GM12878 (cell line): ENCODE measurements around the gene NOB1. TPM values are rescaled to one million over a fixed set of nuclear protein-coding genes. Genes with fewer than 3 reads are reported as not detected.
A peak's percentile ranks its signal among the peaks of the same experiment; 100 is the strongest.

ENCODE experiments used
- ATAC-seq: fragments of 200-7000 bp; cut with Tn5 transposase; 3 replicates; pipeline ENCODE4 v1.9.1; 2020; ENCODE audit warnings: mild to moderate bottlenecking, moderate library complexity
- BruUV-seq: library from RNA; stranded (reverse); fragments of 400-500 nt; replicated peaks from 2 replicates; lab custom pipeline; 2021; lab: Mats Ljungman, UMichigan
- CTCF ChIA-PET: fragments of 300-600 bp; sonication (Branson Sonifier 250); formaldehyde crosslinking; extraction: SDS; loops from one replicate; lab custom pipeline; 2021; ENCODE audit warnings: inconsistent platforms; lab: Yijun Ruan, JAX
- POLR2A ChIA-PET: fragments of 350-600 bp; formaldehyde crosslinking; extraction: SDS; loops from one replicate; lab custom pipeline; 2021; ENCODE audit warnings: inconsistent platforms; lab: Charles Lee
- RAD21 ChIA-PET: fragments of 300-600 bp; sonication (Branson Sonifier 250); formaldehyde crosslinking; loops from one replicate; lab custom pipeline; 2023; ENCODE audit warnings: antibody characterized with exemption; ENCODE audit not compliant: unreplicated experiment; lab: Charles Lee
- SMC1A ChIA-PET: fragments of 300-600 bp; sonication (Branson Sonifier 250); formaldehyde crosslinking; loops from one replicate; lab custom pipeline; 2023; ENCODE audit not compliant: unreplicated experiment, uncharacterized antibody; lab: Charles Lee
- DNase-seq: peaks from one replicate; pipeline ENCODE4 v3.0.0-alpha.2; 2011; ENCODE audit warnings: low read depth, low spot score
- FAIRE-seq: peaks from 3 replicates; lab custom pipeline; 2011; peaks lifted over from hg19 to GRCh38; lab: Jason Lieb, UNC
- H2AFZ ChIP-seq: 2 replicates; pipeline ENCODE4 v1.6.0; 2011; ENCODE audit warnings: low read depth, low read length, control low read depth; ENCODE audit not compliant: control insufficient read depth
- H3K27ac ChIP-seq: 2 replicates; pipeline ENCODE4 v1.5.1; 2011; ENCODE audit warnings: control low read depth; ENCODE audit not compliant: control insufficient read depth, insufficient read depth
- H3K27me3 ChIP-seq, 2 experiments: replicated peaks in 1 of 2; 2 replicates each; pipeline versions ENCODE4 v1.6.0 to v1.6.1; 2011; ENCODE audit warnings: low read length in 1 of 2; ENCODE audit not compliant: control insufficient read depth in 2 of 2, insufficient read depth in 2 of 2
- H3K36me3 ChIP-seq, 2 experiments: 2 replicates each; pipeline ENCODE4 v1.5.1; 2011; ENCODE audit warnings: low read length in 1 of 2; ENCODE audit not compliant: control insufficient read depth in 2 of 2, insufficient read depth in 2 of 2
- H3K4me1 ChIP-seq: 2 replicates; pipeline ENCODE4 v1.6.1; 2011; ENCODE audit warnings: mild to moderate bottlenecking, low read length, moderate library complexity, mixed read lengths; ENCODE audit not compliant: control insufficient read depth, insufficient read depth
- H3K4me2 ChIP-seq: 2 replicates; pipeline ENCODE4 v1.6.0; 2011; ENCODE audit warnings: control low read depth; ENCODE audit not compliant: control insufficient read depth, insufficient read depth
- H3K4me3 ChIP-seq: fragments of 200-600 bp; sonication (generic); 2 replicates; pipeline ENCODE4 v1.5.1; 2016
- H3K79me2 ChIP-seq: 2 replicates; pipeline ENCODE4 v1.6.0; 2011; ENCODE audit warnings: low read length; ENCODE audit not compliant: control insufficient read depth, insufficient read depth
- H3K9ac ChIP-seq: 2 replicates; pipeline ENCODE4 v1.8.0; 2011; ENCODE audit warnings: low read length, control low read depth, mixed read lengths; ENCODE audit not compliant: control insufficient read depth, insufficient read depth
- H3K9me3 ChIP-seq: replicated peaks from 3 replicates; pipeline ENCODE4 v1.5.1; 2011; ENCODE audit warnings: mild to moderate bottlenecking, low read length; ENCODE audit not compliant: control insufficient read depth, insufficient read depth
- H4K20me1 ChIP-seq: 2 replicates; pipeline ENCODE4 v1.6.0; 2011; ENCODE audit not compliant: control insufficient read depth, insufficient read depth
- CUX1 ChIP-seq: IDR thresholded peaks from 2 replicates; pipeline ENCODE4 v1.6.1; 2012; ENCODE audit warnings: improper control_type of control experiment, low read depth, low read length; ENCODE audit not compliant: insufficient replicate concordance
- POU2F2 ChIP-seq: IDR thresholded peaks from 3 replicates; pipeline ENCODE4 v1.6.1; 2011; ENCODE audit warnings: low read depth, mild to moderate bottlenecking, low read length, borderline replicate concordance
- WGBS: methylation state at CpG from one replicate; pipeline ENCODE4 v1.1.6; 2016; ENCODE audit warnings: low lambda C conversion rate; ENCODE audit not compliant: insufficient replicate concordance, insufficient coverage; ENCODE audit errors: missing lambda C conversion rate; 5-methylcytosine and 5-hydroxymethylcytosine counted together
- in situ Hi-C: fragments of 300-500 bp; cut with MboI; formaldehyde crosslinking; loops from 9 replicates; pipeline ENCODE4 v1.14.3; 2018; ENCODE audit warnings: mixed read lengths
- intact Hi-C: fragments of 100-400 bp; cut with micrococcal nuclease; formaldehyde crosslinking; loops from one replicate; pipeline ENCODE4 v1.14.2; 2022; ENCODE audit not compliant: unreplicated experiment
- polyA plus RNA-seq, 11 experiments: library from polyadenylated mRNA; depleted of rRNA in 4 of 11; unstranded in 6 of 11; stranded (reverse) in 5 of 11; fragments of >200 nt; fragmentation: Nextera tagmentation in 4 of 11; fragmentation: Illumina TruSeq in 1 of 11; extraction: Ambion mirVana in 4 of 11; extraction: Trizol in 1 of 11; gene quantifications; 1 replicate in 1 of 11; 2 replicates in 10 of 11; pipeline versions ENCODE4 v1.2.1 to v1.2.3, GENCODE V29; 2011 to 2016; ENCODE audit warnings: inconsistent platforms in 2 of 11, missing spikeins in 2 of 11, low read depth in 1 of 11
- small RNA-seq: library from RNA; depleted of rRNA; stranded (forward); fragments of <200 nt; gene quantifications from one replicate; pipeline ENCODE3, GENCODE V24; 2014
- total RNA-seq, 4 experiments: library from RNA; depleted of rRNA in 3 of 4; stranded (reverse); fragments of >200 nt in 3 of 4; fragmentation: Illumina TruSeq in 1 of 4; extraction: Trizol in 1 of 4; gene quantifications; 2 replicates each; pipeline versions ENCODE4 v1.2.1 to v1.2.3, GENCODE V29; 2013 to 2021

Gene NOB1
- total and polyA plus RNA-seq, 10 of the 15 experiments (the other 5 are each of a cell fraction or from before 2014, with no cell fraction given), result 31.1 to 117 (median 78.0) TPM

- Histone ChIP-seq H4K20me1 (no peaks in the 10 kb centered on the region), H3K4me1 (peaks cover 5% of the 10 kb centered on the region; the same call in 1 of the 2 replicates), H3K4me2 (no peak overlapping the region; the same call in 1 of the 2 replicates), H3K4me3 (no peak overlapping the region), H3K9me3 (no peaks in the 10 kb centered on the region), H3K9ac (no peak overlapping the region), H3K36me3 (peaks cover 19 to 37% of the 10 kb centered on the region in 2 experiments), H2AFZ (no peak overlapping the region), H3K27me3 (no peaks in the 10 kb centered on the region), H3K79me2 (no peaks in the 10 kb centered on the region), H3K27ac (no peak overlapping the region)
- intact Hi-C loops (no loop called here), in situ Hi-C loops (no loop called here)
- no TSS peak for BruUV-seq
- peak; percentile 7 for DNase-seq
- POLR2A ChIA-PET, result interaction anchor here (0.6 kb wide), 1 partner anchor 91 kb away, joined by 6 read pairs; no protein-coding TSS in a partner anchor
- peak; percentile 47 for FAIRE-seq
- SMC1A ChIA-PET, result interaction anchor here (1.5 kb wide), 1 partner anchor 296 kb away, joined by 5 read pairs; no protein-coding TSS in a partner anchor
- RAD21 ChIA-PET, result interaction anchor here (1.4 kb wide), 1 partner anchor 12 kb away, joined by 3 read pairs; no protein-coding TSS in a partner anchor
- TF ChIP-seq POU2F2 (peak; percentile 48; the same call in 1 of the 3 replicates), CUX1 (no peak)
- CTCF ChIA-PET, result interaction anchor here (1.5 to 2.7 kb wide), 3 partner anchors 11 to 296 kb away, joined by 3 to 15 read pairs (median 7); no protein-coding TSS in a partner anchor
- 56% methylated on average over 4 of the region's 4 CpGs for WGBS
- ATAC-seq, result no peak; the same call in 1 of the 3 replicates
These were observed 62.5 kb downstream of the NOB1 start for GRCh38 chr16:69691980-69692911.

Small RNA genes lying within 50 kb of the gene (small RNA-seq; reads per million reads assigned to genes)
- gene RF00091, result not detected

Other genes with a start within 250 kb of the NOB1 start
- gene NFAT5, start 189.0 kb downstream of the NOB1 start, total RNA-seq (2014; rRNA removed), result 12.9 and 14.2 TPM in 2 replicates
- 17.9 and 19.3 TPM in 2 replicates for gene NFAT5, start 189.0 kb downstream of the NOB1 start, total RNA-seq (2014; rRNA removed; fragmentation: Illumina TruSeq; extraction: Trizol)
- 17.8 and 21.4 TPM in 2 replicates for gene NFAT5, start 189.0 kb downstream of the NOB1 start, total RNA-seq (2021)
- 31.5 and 35.4 TPM in 2 replicates for gene NFAT5, start 189.0 kb downstream of the NOB1 start, polyA plus RNA-seq (2011; rRNA removed)
- gene NFAT5, start 189.0 kb downstream of the NOB1 start, polyA plus RNA-seq (2014; fragmentation: Illumina TruSeq; extraction: Trizol), result 22.3 and 28.2 TPM in 2 replicates
- gene NFAT5, start 189.0 kb downstream of the NOB1 start, polyA plus RNA-seq (2014; fragmentation: Nextera tagmentation; extraction: Ambion mirVana), result 1 to 10 TPM in 1 of 2 experiments, under 1 TPM in 1; 0.58 to 1.9 TPM
- gene NFAT5, start 189.0 kb downstream of the NOB1 start, polyA plus RNA-seq (2014; rRNA removed), result 9.6 and 11.3 TPM in 2 replicates
- gene NFAT5, start 189.0 kb downstream of the NOB1 start, polyA plus RNA-seq (2016; fragmentation: Nextera tagmentation; extraction: Ambion mirVana), result 1 to 10 TPM; 5.2 to 5.5 TPM
- gene NQO1, start 28.4 kb downstream of the NOB1 start, total RNA-seq (2014; rRNA removed), result 24.6 and 26.4 TPM in 2 replicates
- 27.6 and 33.4 TPM in 2 replicates for gene NQO1, start 28.4 kb downstream of the NOB1 start, total RNA-seq (2014; rRNA removed; fragmentation: Illumina TruSeq; extraction: Trizol)
- gene NQO1, start 28.4 kb downstream of the NOB1 start, total RNA-seq (2021), result 24.0 and 25.0 TPM in 2 replicates
- 29.0 and 34.1 TPM in 2 replicates for gene NQO1, start 28.4 kb downstream of the NOB1 start, polyA plus RNA-seq (2011; rRNA removed)
- gene NQO1, start 28.4 kb downstream of the NOB1 start, polyA plus RNA-seq (2014; fragmentation: Illumina TruSeq; extraction: Trizol), result 25.5 and 35.9 TPM in 2 replicates
- gene NQO1, start 28.4 kb downstream of the NOB1 start, polyA plus RNA-seq (2014; fragmentation: Nextera tagmentation; extraction: Ambion mirVana), result 10 to 100 TPM; 35.2 to 40.0 TPM
- 25.0 and 26.0 TPM in 2 replicates for gene NQO1, start 28.4 kb downstream of the NOB1 start, polyA plus RNA-seq (2014; rRNA removed)
- 10 to 100 TPM; 82.4 to 84.9 TPM for gene NQO1, start 28.4 kb downstream of the NOB1 start, polyA plus RNA-seq (2016; fragmentation: Nextera tagmentation; extraction: Ambion mirVana)
- gene WWP2, start 7.4 kb upstream of the NOB1 start, total RNA-seq (2014; rRNA removed), result 22.5 and 27.3 TPM in 2 replicates
- gene WWP2, start 7.4 kb upstream of the NOB1 start, total RNA-seq (2014; rRNA removed; fragmentation: Illumina TruSeq; extraction: Trizol), result 16.9 and 20.3 TPM in 2 replicates
- gene WWP2, start 7.4 kb upstream of the NOB1 start, total RNA-seq (2021), result 40.4 and 47.0 TPM in 2 replicates
- gene WWP2, start 7.4 kb upstream of the NOB1 start, polyA plus RNA-seq (2011; rRNA removed), result 5.0 and 8.6 TPM in 2 replicates
- 27.4 and 33.7 TPM in 2 replicates for gene WWP2, start 7.4 kb upstream of the NOB1 start, polyA plus RNA-seq (2014; fragmentation: Illumina TruSeq; extraction: Trizol)
- 1 to 10 TPM; 2.8 to 2.9 TPM for gene WWP2, start 7.4 kb upstream of the NOB1 start, polyA plus RNA-seq (2014; fragmentation: Nextera tagmentation; extraction: Ambion mirVana)
- gene WWP2, start 7.4 kb upstream of the NOB1 start, polyA plus RNA-seq (2014; rRNA removed), result 18.5 and 21.6 TPM in 2 replicates
- gene WWP2, start 7.4 kb upstream of the NOB1 start, polyA plus RNA-seq (2016; fragmentation: Nextera tagmentation; extraction: Ambion mirVana), result 10 to 100 TPM; 29.8 to 31.4 TPM
- 0.05 and 0.11 TPM in 2 replicates for gene CLEC18A, start 196.4 kb upstream of the NOB1 start, total RNA-seq (2014; rRNA removed)
- 0.09 and 0.18 TPM in 2 replicates for gene CLEC18A, start 196.4 kb upstream of the NOB1 start, total RNA-seq (2014; rRNA removed; fragmentation: Illumina TruSeq; extraction: Trizol)
- gene CLEC18A, start 196.4 kb upstream of the NOB1 start, total RNA-seq (2021), result 0.21 and 0.26 TPM in 2 replicates
- gene CLEC18A, start 196.4 kb upstream of the NOB1 start, polyA plus RNA-seq (2011; rRNA removed), result 0.03 TPM in 1 of 2 replicates, not detected in the other
- gene CLEC18A, start 196.4 kb upstream of the NOB1 start, polyA plus RNA-seq (2014; fragmentation: Illumina TruSeq; extraction: Trizol), result 0.03 TPM in 1 of 2 replicates, not detected in the other
- gene CLEC18A, start 196.4 kb upstream of the NOB1 start, polyA plus RNA-seq (2014; fragmentation: Nextera tagmentation; extraction: Ambion mirVana), result not detected
- gene CLEC18A, start 196.4 kb upstream of the NOB1 start, polyA plus RNA-seq (2014; rRNA removed), result 0.19 TPM in 1 of 2 replicates, not detected in the other
- under 1 TPM in 1 of 2 experiments, not detected in 1; 0.09 TPM for gene CLEC18A, start 196.4 kb upstream of the NOB1 start, polyA plus RNA-seq (2016; fragmentation: Nextera tagmentation; extraction: Ambion mirVana)